Prostate gland (tissue), 2 donors: ENCODE data around the gene NRXN2.

Experiments
- CTCF ChIP-seq, 4 experiments: fragments of 200-600 bp in 2 of 4; fragments of 450-650 bp in 2 of 4; sonication (generic) in 2 of 4; IDR thresholded peaks; 1 replicate in 3 of 4; 2 replicates in 1 of 4; pipeline ENCODE4 v1.5.1; 2016 to 2019; ENCODE audit warnings: antibody characterized with exemption in 4 of 4, mild to moderate bottlenecking in 2 of 4, moderate library complexity in 2 of 4
- POLR2A ChIP-seq: fragments of 450-650 bp; IDR thresholded peaks from one replicate; pipeline ENCODE4 v1.6.1; 2016; ENCODE audit warnings: antibody characterized with exemption, mild to moderate bottlenecking
- POLR2AphosphoS5 ChIP-seq: sonication (generic); formaldehyde crosslinking; IDR thresholded peaks from one replicate; pipeline ENCODE4 v1.6.1; 2017; ENCODE audit warnings: antibody characterized with exemption

DNA sequence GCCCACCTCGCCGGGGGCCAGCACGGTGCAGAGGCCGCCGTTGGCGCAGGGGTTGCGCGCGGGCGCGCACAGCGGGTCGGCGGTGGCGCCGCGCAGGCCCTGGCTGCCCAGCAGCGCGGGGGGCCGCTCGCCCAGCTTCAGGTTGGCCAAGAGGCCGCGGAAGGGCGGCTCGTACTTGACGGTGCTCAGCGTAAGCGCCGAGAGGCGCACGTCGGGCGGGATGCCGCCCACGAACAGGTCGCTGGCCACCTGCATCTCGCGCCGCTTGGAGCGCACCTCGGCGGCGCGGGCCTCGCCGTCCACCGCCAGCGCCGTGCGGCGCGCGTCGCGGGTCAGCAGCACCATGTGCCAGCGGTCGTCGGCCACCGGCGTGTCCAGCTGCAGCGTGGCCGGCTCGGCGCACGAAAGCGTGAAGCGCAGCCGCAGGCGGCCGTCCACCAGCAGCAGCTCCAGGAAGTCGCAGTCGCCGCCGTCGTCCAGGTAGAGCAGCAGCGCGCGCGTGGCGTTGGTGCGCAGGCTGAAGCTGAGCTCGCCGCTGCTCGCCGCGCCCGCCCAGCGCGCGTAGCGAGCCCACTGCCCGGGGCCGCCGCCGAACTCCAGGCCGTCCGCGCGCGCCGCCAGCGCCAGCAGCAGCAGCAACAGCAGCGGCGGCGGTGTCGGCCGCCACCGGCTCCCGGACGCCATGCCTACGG, 9.8 kb downstream of the NRXN2 start:
- TF ChIP-seq POLR2A = no peak
- no peak for TF ChIP-seq CTCF (IDR thresholded peaks at IDR 0.05)
- no peak for TF ChIP-seq POLR2AphosphoS5
